ENCODE results near the gene MAD1L1.

DNA sequence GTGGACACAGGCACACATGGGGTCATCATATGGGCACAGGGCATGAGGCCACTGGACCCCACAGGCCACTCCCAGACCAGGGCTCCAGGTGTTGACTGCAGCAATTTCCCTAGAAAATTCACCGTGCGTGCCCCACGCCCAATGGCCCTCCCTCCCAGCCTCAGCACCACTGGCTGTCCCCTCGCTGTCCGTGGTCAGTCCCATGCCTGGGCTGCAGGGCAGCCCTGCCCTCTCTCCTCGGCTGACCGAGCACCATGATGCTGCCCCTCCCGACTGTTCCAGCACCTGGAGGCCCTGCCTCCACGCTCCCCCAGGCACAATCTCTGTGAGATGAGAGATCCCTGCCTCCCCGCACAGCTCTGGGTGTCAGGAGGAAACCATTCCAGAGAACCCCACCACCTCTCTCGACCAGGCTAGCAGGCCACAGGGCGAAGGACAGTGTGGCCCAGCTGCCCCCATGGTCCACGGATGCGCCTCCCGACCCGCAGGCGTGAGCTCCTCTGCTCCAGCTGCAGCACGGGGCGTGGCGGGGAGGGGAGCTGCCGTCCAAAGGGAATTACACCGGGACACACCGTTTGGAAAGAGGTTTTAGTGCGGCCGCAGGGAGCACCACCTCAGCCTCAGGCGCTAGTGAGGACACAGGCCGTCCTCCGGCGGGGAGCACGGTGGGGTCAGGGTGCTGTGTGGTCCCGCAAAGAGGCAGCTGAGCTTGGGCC lies 21.8 kb upstream of the MAD1L1 start:
- TF ChIP-seq BHLHE40 (IDR thresholded peaks at IDR 0.05; ENCODE audit: low read depth, low read length) (no peak), SMC3 (IDR thresholded peaks at IDR 0.05; ENCODE audit: low read depth, low read length) (no peak), POLR2A (IDR thresholded peaks at IDR 0.05; ENCODE audit: low read depth, low read length) (no peak), RCOR1 (IDR thresholded peaks at IDR 0.05; ENCODE audit: insufficient replicate concordance, low read length) (no peak), RAD21 (IDR thresholded peaks at IDR 0.05; ENCODE audit: low read length) (no peak), CEBPB (IDR thresholded peaks at IDR 0.05; ENCODE audit: low read depth, low read length) (no peak), FOS (IDR thresholded peaks at IDR 0.05; ENCODE audit: low read depth, low read length) (no peak)
- TF ChIP-seq, protein P1, sequence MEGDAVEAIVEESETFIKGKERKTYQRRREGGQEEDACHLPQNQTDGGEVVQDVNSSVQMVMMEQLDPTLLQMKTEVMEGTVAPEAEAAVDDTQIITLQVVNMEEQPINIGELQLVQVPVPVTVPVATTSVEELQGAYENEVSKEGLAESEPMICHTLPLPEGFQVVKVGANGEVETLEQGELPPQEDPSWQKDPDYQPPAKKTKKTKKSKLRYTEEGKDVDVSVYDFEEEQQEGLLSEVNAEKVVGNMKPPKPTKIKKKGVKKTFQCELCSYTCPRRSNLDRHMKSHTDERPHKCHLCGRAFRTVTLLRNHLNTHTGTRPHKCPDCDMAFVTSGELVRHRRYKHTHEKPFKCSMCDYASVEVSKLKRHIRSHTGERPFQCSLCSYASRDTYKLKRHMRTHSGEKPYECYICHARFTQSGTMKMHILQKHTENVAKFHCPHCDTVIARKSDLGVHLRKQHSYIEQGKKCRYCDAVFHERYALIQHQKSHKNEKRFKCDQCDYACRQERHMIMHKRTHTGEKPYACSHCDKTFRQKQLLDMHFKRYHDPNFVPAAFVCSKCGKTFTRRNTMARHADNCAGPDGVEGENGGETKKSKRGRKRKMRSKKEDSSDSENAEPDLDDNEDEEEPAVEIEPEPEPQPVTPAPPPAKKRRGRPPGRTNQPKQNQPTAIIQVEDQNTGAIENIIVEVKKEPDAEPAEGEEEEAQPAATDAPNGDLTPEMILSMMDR (conservative IDR thresholded peaks at IDR 0.05; ENCODE audit: low read depth, low read length): no peak
